Astrocyte (in vitro differentiated cells and primary cell): Measurements from ENCODE around the gene HAND1.

Experiments
- CTCF ChIP-seq: IDR thresholded peaks from 2 replicates; pipeline ENCODE4 v1.5.1; 2011; ENCODE audit warnings: low read depth, mild to moderate bottlenecking, inconsistent platforms, low read length, moderate library complexity; ENCODE audit not compliant: insufficient read depth
- EZH2 ChIP-seq: IDR thresholded peaks from 2 replicates; pipeline ENCODE4 v1.6.1; 2012; ENCODE audit warnings: mild to moderate bottlenecking, low read length, inconsistent platforms; ENCODE audit not compliant: insufficient read depth

DNA sequence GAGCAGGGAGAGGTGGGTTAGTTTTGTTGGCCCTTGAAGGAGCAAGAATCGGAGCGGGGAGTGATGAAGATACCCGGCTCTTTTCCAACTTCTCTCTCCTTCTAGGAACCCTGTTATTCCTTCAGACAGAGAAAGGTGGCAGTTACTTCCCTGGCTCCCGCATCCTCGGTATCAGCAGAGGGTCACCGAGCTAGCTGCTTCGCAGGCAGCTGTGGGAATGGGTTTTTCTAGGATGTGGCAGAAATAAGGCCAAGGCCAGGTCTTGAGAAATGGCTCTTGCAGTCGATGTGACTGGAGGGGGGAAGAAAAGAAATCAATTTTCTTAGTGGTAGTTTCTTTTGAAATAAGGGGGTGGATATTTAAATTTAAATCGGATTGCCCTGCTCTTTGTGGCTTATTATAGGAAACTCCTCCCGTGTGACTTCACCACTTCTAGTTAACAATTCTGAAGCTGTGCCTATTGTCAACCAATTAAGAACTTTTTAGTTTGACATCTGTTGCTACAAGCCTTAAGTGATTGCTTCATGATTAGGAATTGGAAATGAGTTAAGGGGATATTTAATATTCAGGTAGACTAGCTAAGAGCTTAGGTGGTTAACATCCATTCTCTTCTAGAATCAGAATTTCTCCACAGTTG, 30.8 kb downstream of the HAND1 start:
- TF ChIP-seq CTCF (no peak), EZH2 (no peak)
